ENCODE measurements around the gene SORBS2.

The SORBS2 gene

GRCh38 chr4:185660340-185660739 is 151.7 kb downstream of the SORBS2 start:
- Histone ChIP-seq H3K27ac (ENCODE audit: low read length) (no peak overlapping the region), H3K36me3 (ENCODE audit: insufficient read depth, low read depth, low read length) (peaks cover 15% of the 10 kb centered on the region; the same call in 1 of the 2 replicates), H3K4me3 (ENCODE audit: low read length) (no peak overlapping the region), H3K9me3 (ENCODE audit: insufficient read depth, low read depth, low read length) (no peaks in the 10 kb centered on the region), H3K4me1 (ENCODE audit: insufficient read depth, low read length) (peaks cover 21% of the 10 kb centered on the region), H3K27me3 (ENCODE audit: insufficient read depth, low read length) (no peaks in the 10 kb centered on the region), H3K9ac (ENCODE audit: low read depth, low read length) (no peak overlapping the region)

- H3K9ac ChIP-seq (ENCODE audit: low read depth, low read length), result no peak overlapping the region
- H3K9me3 ChIP-seq (ENCODE audit: insufficient read depth, low read depth, low read length), result no peaks in the 10 kb centered on the region
- no peaks in the 10 kb centered on the region for H3K27me3 ChIP-seq (ENCODE audit: insufficient read depth, low read length)
- no peak overlapping the region for H3K27ac ChIP-seq (ENCODE audit: low read length)
- H3K36me3 ChIP-seq (ENCODE audit: insufficient read depth, low read depth, low read length), result peaks cover 22% of the 10 kb centered on the region; the same call in 1 of the 2 replicates
- no peak overlapping the region for H3K4me3 ChIP-seq (ENCODE audit: low read length)
- peaks cover 32% of the 10 kb centered on the region for H3K4me1 ChIP-seq (ENCODE audit: insufficient read depth, low read length)
These were observed 154.3 kb downstream of the SORBS2 start for GRCh38 chr4:185657699-185658098.

- H3K9ac ChIP-seq (ENCODE audit: low read depth, low read length), result no peak overlapping the region; the same call in 1 of the 2 replicates
- H3K27me3 ChIP-seq (ENCODE audit: insufficient read depth, low read length), result no peaks in the 10 kb centered on the region
- H3K4me1 ChIP-seq (ENCODE audit: insufficient read depth, low read length), result peaks cover 33% of the 10 kb centered on the region
- no peak overlapping the region for H3K4me3 ChIP-seq (ENCODE audit: low read length)
- H3K27ac ChIP-seq (ENCODE audit: low read length), result peak overlapping the region; percentile 33
- peaks cover 19% of the 10 kb centered on the region; the same call in 1 of the 2 replicates for H3K36me3 ChIP-seq (ENCODE audit: insufficient read depth, low read depth, low read length)
- H3K9me3 ChIP-seq (ENCODE audit: insufficient read depth, low read depth, low read length), result no peaks in the 10 kb centered on the region
These were observed 154.8 kb downstream of the SORBS2 start for GRCh38 chr4:185657183-185657582.

- peaks cover 39% of the 10 kb centered on the region for H3K4me1 ChIP-seq (ENCODE audit: insufficient read depth, low read length)
- no peak overlapping the region; the same call in 1 of the 2 replicates for H3K9ac ChIP-seq (ENCODE audit: low read depth, low read length)
- H3K27me3 ChIP-seq (ENCODE audit: insufficient read depth, low read length), result no peaks in the 10 kb centered on the region
- H3K4me3 ChIP-seq (ENCODE audit: low read length), result no peak overlapping the region
- H3K36me3 ChIP-seq (ENCODE audit: insufficient read depth, low read depth, low read length), result peaks cover 13% of the 10 kb centered on the region; the same call in 1 of the 2 replicates
- H3K9me3 ChIP-seq (ENCODE audit: insufficient read depth, low read depth, low read length), result no peaks in the 10 kb centered on the region
- H3K27ac ChIP-seq (ENCODE audit: low read length), result no peak overlapping the region
These were observed 155.5 kb downstream of the SORBS2 start for GRCh38 chr4:185656467-185656931.

- Histone ChIP-seq H3K4me3 (ENCODE audit: low read length) (no peak overlapping the region), H3K36me3 (ENCODE audit: insufficient read depth, low read depth, low read length) (peaks cover 11% of the 10 kb centered on the region; the same call in 1 of the 2 replicates), H3K27me3 (ENCODE audit: insufficient read depth, low read length) (no peaks in the 10 kb centered on the region), H3K9ac (ENCODE audit: low read depth, low read length) (no peak overlapping the region), H3K4me1 (ENCODE audit: insufficient read depth, low read length) (peaks cover 52% of the 10 kb centered on the region), H3K9me3 (ENCODE audit: insufficient read depth, low read depth, low read length) (no peaks in the 10 kb centered on the region), H3K27ac (ENCODE audit: low read length) (no peak overlapping the region)
These were observed 156.9 kb downstream of the SORBS2 start for GRCh38 chr4:185654965-185655554.

GRCh38 chr4:185654311-185654710 is 157.7 kb downstream of the SORBS2 start:
- Histone ChIP-seq H3K4me3 (ENCODE audit: low read length) (no peak overlapping the region), H3K27me3 (ENCODE audit: insufficient read depth, low read length) (no peaks in the 10 kb centered on the region), H3K27ac (ENCODE audit: low read length) (no peak overlapping the region), H3K4me1 (ENCODE audit: insufficient read depth, low read length) (peaks cover 52% of the 10 kb centered on the region), H3K9me3 (ENCODE audit: insufficient read depth, low read depth, low read length) (no peaks in the 10 kb centered on the region), H3K9ac (ENCODE audit: low read depth, low read length) (no peak overlapping the region), H3K36me3 (ENCODE audit: insufficient read depth, low read depth, low read length) (peaks cover 16% of the 10 kb centered on the region; the same call in 1 of the 2 replicates)

GRCh38 chr4:185651851-185652250 is 160.1 kb downstream of the SORBS2 start:
- Histone ChIP-seq H3K27ac (ENCODE audit: low read length) (no peak overlapping the region), H3K4me1 (ENCODE audit: insufficient read depth, low read length) (peaks cover 42% of the 10 kb centered on the region), H3K9ac (ENCODE audit: low read depth, low read length) (peak overlapping the region; percentile 51; the same call in 1 of the 2 replicates), H3K36me3 (ENCODE audit: insufficient read depth, low read depth, low read length) (peaks cover 30% of the 10 kb centered on the region; the same call in 1 of the 2 replicates), H3K4me3 (ENCODE audit: low read length) (peak overlapping the region; percentile 35; the same call in 1 of the 2 replicates), H3K27me3 (ENCODE audit: insufficient read depth, low read length) (no peaks in the 10 kb centered on the region), H3K9me3 (ENCODE audit: insufficient read depth, low read depth, low read length) (no peaks in the 10 kb centered on the region)

- peak overlapping the region; percentile 46 for H3K27ac ChIP-seq (ENCODE audit: low read length)
- peak overlapping the region; percentile 51; the same call in 1 of the 2 replicates for H3K9ac ChIP-seq (ENCODE audit: low read depth, low read length)
- no peaks in the 10 kb centered on the region for H3K9me3 ChIP-seq (ENCODE audit: insufficient read depth, low read depth, low read length)
These were observed 160.8 kb downstream of the SORBS2 start for GRCh38 chr4:185651137-185651677.

GRCh38 chr4:185648631-185649030 is 163.4 kb downstream of the SORBS2 start:
- no peaks in the 10 kb centered on the region for H3K27me3 ChIP-seq (ENCODE audit: insufficient read depth, low read length)
- H3K4me1 ChIP-seq (ENCODE audit: insufficient read depth, low read length), result peaks cover 26% of the 10 kb centered on the region
- no peak overlapping the region for H3K9ac ChIP-seq (ENCODE audit: low read depth, low read length)
- peaks cover 47% of the 10 kb centered on the region; the same call in 1 of the 2 replicates for H3K36me3 ChIP-seq (ENCODE audit: insufficient read depth, low read depth, low read length)
- no peaks in the 10 kb centered on the region for H3K9me3 ChIP-seq (ENCODE audit: insufficient read depth, low read depth, low read length)
- no peak overlapping the region for H3K4me3 ChIP-seq (ENCODE audit: low read length)
- H3K27ac ChIP-seq (ENCODE audit: low read length), result no peak overlapping the region

More at GRCh38 chr4:185651137-185651677, 160.8 kb downstream of the SORBS2 start:
- peaks cover 37% of the 10 kb centered on the region; the same call in 1 of the 2 replicates for H3K36me3 ChIP-seq (ENCODE audit: insufficient read depth, low read depth, low read length)
- H3K4me3 ChIP-seq (ENCODE audit: low read length), result peak overlapping the region; percentile 35; the same call in 1 of the 2 replicates
- H3K27me3 ChIP-seq (ENCODE audit: insufficient read depth, low read length), result no peaks in the 10 kb centered on the region
- H3K4me1 ChIP-seq (ENCODE audit: insufficient read depth, low read length), result peaks cover 35% of the 10 kb centered on the region

- H3K9me3 ChIP-seq (ENCODE audit: insufficient read depth, low read depth, low read length), result no peaks in the 10 kb centered on the region
- peaks cover 39% of the 10 kb centered on the region; the same call in 1 of the 2 replicates for H3K36me3 ChIP-seq (ENCODE audit: insufficient read depth, low read depth, low read length)
- peaks cover 25% of the 10 kb centered on the region for H3K4me1 ChIP-seq (ENCODE audit: insufficient read depth, low read length)
- H3K9ac ChIP-seq (ENCODE audit: low read depth, low read length), result no peak overlapping the region
- H3K27ac ChIP-seq (ENCODE audit: low read length), result no peak overlapping the region
- H3K4me3 ChIP-seq (ENCODE audit: low read length), result no peak overlapping the region
- no peaks in the 10 kb centered on the region for H3K27me3 ChIP-seq (ENCODE audit: insufficient read depth, low read length)
These were observed 166.6 kb downstream of the SORBS2 start for GRCh38 chr4:185645403-185645802.

GRCh38 chr4:185644408-185644807 is 167.6 kb downstream of the SORBS2 start:
- Histone ChIP-seq H3K27me3 (ENCODE audit: insufficient read depth, low read length) (no peaks in the 10 kb centered on the region), H3K36me3 (ENCODE audit: insufficient read depth, low read depth, low read length) (peaks cover 33% of the 10 kb centered on the region; the same call in 1 of the 2 replicates), H3K27ac (ENCODE audit: low read length) (no peak overlapping the region), H3K4me3 (ENCODE audit: low read length) (no peak overlapping the region), H3K9ac (ENCODE audit: low read depth, low read length) (no peak overlapping the region), H3K9me3 (ENCODE audit: insufficient read depth, low read depth, low read length) (no peaks in the 10 kb centered on the region), H3K4me1 (ENCODE audit: insufficient read depth, low read length) (peaks cover 22% of the 10 kb centered on the region)

- no peak overlapping the region for H3K27ac ChIP-seq (ENCODE audit: low read length)
- H3K36me3 ChIP-seq (ENCODE audit: insufficient read depth, low read depth, low read length), result peaks cover 27% of the 10 kb centered on the region; the same call in 1 of the 2 replicates
- no peaks in the 10 kb centered on the region for H3K9me3 ChIP-seq (ENCODE audit: insufficient read depth, low read depth, low read length)
- no peak overlapping the region for H3K4me3 ChIP-seq (ENCODE audit: low read length)
- no peaks in the 10 kb centered on the region for H3K27me3 ChIP-seq (ENCODE audit: insufficient read depth, low read length)
- no peak overlapping the region for H3K9ac ChIP-seq (ENCODE audit: low read depth, low read length)
- H3K4me1 ChIP-seq (ENCODE audit: insufficient read depth, low read length), result peaks cover 22% of the 10 kb centered on the region
These were observed 169.1 kb downstream of the SORBS2 start for GRCh38 chr4:185642907-185643306.

Data from iPS-20b (cell line).